Skeletal muscle tissue (tissue), 4 donors: ENCODE measurements around the gene AMD1. TPM values are rescaled to one million over a fixed set of nuclear protein-coding genes. Genes with fewer than 3 reads are reported as not detected.

Source experiments
- H3K27ac ChIP-seq: one replicate; pipeline ENCODE4 v1.7.0; 2013; ENCODE audit warnings: mild to moderate bottlenecking, low read depth, low read length, inconsistent platforms
- H3K27me3 ChIP-seq, 3 donors: one replicate each; pipeline ENCODE4 v1.7.0; 2013; ENCODE audit warnings: low read length in 3 of 3; ENCODE audit not compliant: control insufficient read depth in 3 of 3, insufficient read depth in 3 of 3
- H3K36me3 ChIP-seq, 3 donors: one replicate each; pipeline ENCODE4 v1.7.0; 2013; ENCODE audit warnings: low read length in 3 of 3; ENCODE audit not compliant: control insufficient read depth in 3 of 3, insufficient read depth in 3 of 3
- H3K4me1 ChIP-seq, 3 donors: one replicate each; pipeline ENCODE4 v1.7.0; 2013; ENCODE audit warnings: low read length in 3 of 3, mild to moderate bottlenecking in 3 of 3; ENCODE audit not compliant: control insufficient read depth in 3 of 3, insufficient read depth in 3 of 3
- H3K4me3 ChIP-seq, 3 donors: one replicate each; pipeline ENCODE4 v1.7.0; 2013; ENCODE audit warnings: low read length in 3 of 3
- H3K9ac ChIP-seq, 3 donors: one replicate each; pipeline ENCODE4 v1.7.0; 2013; ENCODE audit warnings: low read length in 3 of 3, mild to moderate bottlenecking in 3 of 3, moderate library complexity in 2 of 3, low read depth in 1 of 3
- H3K9me3 ChIP-seq, 3 donors: one replicate each; pipeline ENCODE4 v1.7.0; 2013; ENCODE audit warnings: low read length in 3 of 3; ENCODE audit not compliant: control insufficient read depth in 3 of 3
- total RNA-seq: library from RNA; depleted of rRNA; stranded (reverse); fragments of >200 nt; gene quantifications from one replicate; pipeline ENCODE4 v1.2.3, GENCODE V29; 2014
- donor health status: Osteomylitis.

The AMD1 gene
- total RNA-seq, 1 donor from 2014 or later = 45.9 TPM

DNA sequence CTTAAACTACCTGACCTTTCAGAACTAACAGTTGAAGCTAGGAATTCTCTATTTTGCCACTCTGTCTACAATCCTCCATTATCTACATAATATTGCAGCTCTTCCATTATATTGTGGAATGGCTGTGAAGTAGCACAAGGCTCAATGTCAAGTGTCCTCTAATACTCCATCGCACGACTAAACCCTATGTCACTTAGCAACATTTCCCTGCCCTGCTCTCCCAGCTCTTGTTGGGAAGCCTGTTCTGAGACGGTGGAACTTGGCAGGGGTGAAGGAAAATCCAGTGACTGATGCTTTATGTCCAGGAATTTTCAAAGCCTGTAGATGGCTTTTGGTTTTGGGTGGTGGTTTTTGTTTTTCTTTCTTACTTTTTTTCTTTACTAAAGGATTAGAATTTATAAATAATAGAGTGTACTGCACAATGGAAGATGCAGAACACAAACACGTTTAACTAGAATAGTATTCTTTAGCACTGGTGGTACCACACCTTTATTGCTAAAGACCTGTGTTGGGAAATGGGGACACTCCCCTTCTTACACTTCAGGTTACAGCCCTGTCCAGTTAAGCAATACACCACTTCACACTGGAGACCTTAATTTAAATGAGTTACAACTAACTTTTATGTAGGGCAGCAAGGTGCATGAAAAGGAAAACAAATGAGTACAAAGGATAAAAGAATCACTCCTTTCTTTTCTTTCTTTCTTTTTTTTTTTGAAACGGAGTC is 20.7 kb upstream of the AMD1 start:
- no peak overlapping the region for H3K27ac ChIP-seq
- no peaks in the 10 kb centered on the region for H3K36me3 ChIP-seq
- H3K9ac ChIP-seq = no peak overlapping the region
- no peaks in the 10 kb centered on the region for H3K27me3 ChIP-seq
- H3K9me3 ChIP-seq = no peaks in the 10 kb centered on the region
- H3K4me3 ChIP-seq = no peak overlapping the region
- H3K4me1 ChIP-seq = no peaks in the 10 kb centered on the region

DNA sequence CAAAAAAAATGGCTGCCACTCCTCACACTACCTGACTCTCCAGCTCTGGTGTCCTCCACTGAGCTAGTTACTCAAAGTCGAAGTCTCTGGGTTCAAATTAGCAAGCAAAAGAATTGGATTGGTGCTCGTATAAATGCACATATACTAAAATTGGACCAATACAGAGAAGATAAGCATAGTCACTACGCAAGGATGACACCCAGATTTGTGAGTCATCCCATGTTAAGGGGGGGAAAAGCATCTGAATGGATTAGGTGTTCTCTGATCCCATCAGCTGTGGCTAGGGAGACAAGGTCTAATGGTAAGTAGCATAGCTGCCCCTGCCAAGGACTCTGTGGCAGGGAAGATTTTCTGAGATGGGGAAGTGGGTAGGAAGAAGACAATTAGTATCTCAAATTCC is 18.3 kb upstream of the AMD1 start:
- no peak overlapping the region for H3K9ac ChIP-seq
- H3K4me3 ChIP-seq = no peak overlapping the region
- no peaks in the 10 kb centered on the region for H3K9me3 ChIP-seq
- no peak overlapping the region for H3K27ac ChIP-seq
- no peaks in the 10 kb centered on the region for H3K4me1 ChIP-seq
- H3K27me3 ChIP-seq = no peaks in the 10 kb centered on the region
- no peaks in the 10 kb centered on the region for H3K36me3 ChIP-seq

DNA sequence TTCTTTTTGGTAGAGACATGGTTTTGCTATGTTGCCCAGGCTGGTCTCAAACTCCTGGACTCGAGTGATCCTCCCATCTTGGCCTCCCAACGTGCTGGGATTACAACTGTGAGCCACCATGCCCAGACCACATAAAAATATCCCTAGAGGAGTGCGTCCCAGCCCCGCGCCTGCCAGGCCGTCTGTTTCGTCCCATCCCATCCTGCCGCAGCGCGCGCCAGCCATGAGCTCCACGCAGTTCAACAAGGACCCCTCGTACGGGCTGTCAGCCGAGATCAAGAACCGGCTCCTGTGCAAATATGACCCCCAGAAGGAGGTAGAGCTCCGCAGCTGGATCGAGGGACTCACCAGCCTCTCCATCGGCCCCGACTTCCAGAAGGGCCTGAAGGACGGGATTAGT is 16.6 kb upstream of the AMD1 start:
- H3K4me1 ChIP-seq = no peaks in the 10 kb centered on the region
- no peak overlapping the region for H3K9ac ChIP-seq
- H3K9me3 ChIP-seq = no peaks in the 10 kb centered on the region
- no peaks in the 10 kb centered on the region for H3K27me3 ChIP-seq
- no peak overlapping the region for H3K4me3 ChIP-seq
- H3K36me3 ChIP-seq = no peaks in the 10 kb centered on the region
- H3K27ac ChIP-seq = no peak overlapping the region

DNA sequence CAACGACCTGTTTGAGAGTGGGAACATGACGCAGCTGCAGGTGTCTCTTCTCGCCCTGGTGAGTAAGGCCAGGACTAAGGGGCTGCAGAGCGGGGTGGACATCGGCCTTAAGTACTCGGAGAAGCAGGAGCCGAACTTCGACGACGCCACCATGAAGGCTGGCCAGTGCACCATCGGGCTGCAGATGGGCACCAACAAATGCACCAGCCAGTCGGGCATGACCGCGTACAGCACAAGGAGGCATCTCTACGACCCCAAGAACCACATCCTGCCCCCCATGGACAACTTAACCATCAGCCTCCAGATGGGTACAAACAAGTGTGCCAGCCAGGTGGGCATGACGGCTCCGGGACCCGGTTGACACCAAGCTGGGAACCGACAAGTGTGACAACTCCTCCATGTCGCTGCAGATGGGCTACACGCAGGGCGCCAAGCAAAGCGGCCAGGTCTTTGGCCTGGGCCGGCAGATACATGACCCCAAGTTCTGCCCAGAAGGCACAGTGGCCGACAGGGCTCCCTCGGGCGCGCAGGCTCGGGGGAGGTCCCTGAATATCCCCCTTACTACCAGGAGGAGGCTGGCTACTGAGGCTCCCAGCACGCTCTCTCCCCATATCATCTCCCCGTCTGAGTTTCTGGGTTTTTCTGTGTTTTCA is 15.9 kb upstream of the AMD1 start:
- no peaks in the 10 kb centered on the region for H3K27me3 ChIP-seq
- no peaks in the 10 kb centered on the region for H3K36me3 ChIP-seq
- H3K9me3 ChIP-seq = no peaks in the 10 kb centered on the region
- H3K4me1 ChIP-seq = no peaks in the 10 kb centered on the region
- no peak overlapping the region for H3K4me3 ChIP-seq
- H3K27ac ChIP-seq = no peak overlapping the region
- no peak overlapping the region for H3K9ac ChIP-seq

DNA sequence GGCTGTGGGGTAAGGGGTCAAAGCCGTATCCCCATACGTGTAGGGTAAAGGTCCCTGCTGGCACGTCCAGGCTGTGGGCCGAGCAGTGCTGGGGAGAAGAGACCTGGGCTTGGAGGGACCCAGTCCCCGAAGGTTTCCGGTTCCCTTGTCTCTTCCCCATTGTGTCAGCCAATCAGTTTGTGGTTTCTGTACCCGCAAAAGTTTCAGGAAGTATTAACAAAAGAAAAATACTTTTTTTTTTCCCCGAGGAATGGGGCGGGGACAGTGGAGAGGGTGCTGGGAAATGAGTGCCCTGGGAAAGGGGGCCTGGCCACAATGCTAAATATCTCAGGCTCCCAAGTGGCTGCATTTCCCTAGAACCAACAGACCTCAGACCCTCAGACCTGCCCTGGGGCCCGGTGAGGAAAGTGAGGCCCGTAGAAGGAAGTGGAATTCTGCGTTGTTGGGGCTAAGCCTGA is 15.2 kb upstream of the AMD1 start:
- H3K36me3 ChIP-seq = no peaks in the 10 kb centered on the region
- no peaks in the 10 kb centered on the region for H3K9me3 ChIP-seq
- no peak overlapping the region for H3K9ac ChIP-seq
- H3K4me1 ChIP-seq = no peaks in the 10 kb centered on the region
- H3K27ac ChIP-seq = no peak overlapping the region
- no peak overlapping the region for H3K4me3 ChIP-seq
- no peaks in the 10 kb centered on the region for H3K27me3 ChIP-seq

- Histone ChIP-seq H3K4me3 (no peak overlapping the region), H3K4me1 (no peaks in the 10 kb centered on the region), H3K9ac (no peak overlapping the region), H3K36me3 (no peaks in the 10 kb centered on the region), H3K27ac (no peak overlapping the region), H3K9me3 (no peaks in the 10 kb centered on the region), H3K27me3 (no peaks in the 10 kb centered on the region)
Measured at GRCh38 chr6:110864824-110865223, 9.8 kb upstream of the AMD1 start.

DNA sequence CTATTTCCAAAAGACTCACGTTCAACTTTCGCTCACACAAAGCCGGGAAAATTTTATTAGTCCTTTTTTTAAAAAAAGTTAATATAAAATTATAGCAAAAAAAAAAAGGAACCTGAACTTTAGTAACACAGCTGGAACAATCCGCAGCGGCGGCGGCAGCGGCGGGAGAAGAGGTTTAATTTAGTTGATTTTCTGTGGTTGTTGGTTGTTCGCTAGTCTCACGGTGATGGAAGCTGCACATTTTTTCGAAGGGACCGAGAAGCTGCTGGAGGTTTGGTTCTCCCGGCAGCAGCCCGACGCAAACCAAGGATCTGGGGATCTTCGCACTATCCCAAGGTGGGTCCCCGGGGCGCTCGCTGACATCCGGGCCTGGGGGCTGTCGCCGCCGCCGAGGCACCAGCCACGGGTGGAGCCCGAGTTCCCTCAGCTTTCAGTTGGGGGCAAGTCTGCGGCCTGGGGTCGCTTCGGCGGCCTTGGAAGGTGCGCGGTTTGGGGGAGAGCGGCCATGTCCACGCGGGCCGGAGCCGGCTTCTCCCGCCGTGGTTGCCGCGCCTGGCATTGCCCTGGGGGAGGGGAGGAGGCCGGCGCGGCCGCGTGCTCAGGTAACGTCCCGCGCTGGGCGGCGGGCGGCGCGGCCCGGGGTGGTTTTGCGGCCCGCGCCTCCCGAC is 429 bp downstream of the AMD1 start:
- Histone ChIP-seq H3K9me3 (no peaks in the 10 kb centered on the region), H3K36me3 (no peaks in the 10 kb centered on the region), H3K9ac (peak overlapping the region; percentile 96 to 98 (median 96)), H3K4me3 (peak overlapping the region; percentile 88 to 95 (median 93)), H3K4me1 (peaks cover 27 to 38% (median 28%) of the 10 kb centered on the region in 3 donors), H3K27ac (peak overlapping the region; percentile 98), H3K27me3 (no peaks in the 10 kb centered on the region)

- H3K9me3 ChIP-seq = no peaks in the 10 kb centered on the region
- no peaks in the 10 kb centered on the region for H3K36me3 ChIP-seq
- peak overlapping the region; percentile 98 for H3K27ac ChIP-seq
- peak overlapping the region; percentile 96 to 98 (median 96) for H3K9ac ChIP-seq
- H3K4me1 ChIP-seq = peaks cover 28 to 41% (median 29%) of the 10 kb centered on the region in 3 donors
- H3K4me3 ChIP-seq = peak overlapping the region; percentile 88 to 95 (median 93)
- H3K27me3 ChIP-seq = no peaks in the 10 kb centered on the region
Measured at GRCh38 chr6:110875548-110876169, 1.1 kb downstream of the AMD1 start.

GRCh38 chr6:110876170-110876773 is 1.7 kb downstream of the AMD1 start:
- peak overlapping the region; percentile 98 for H3K27ac ChIP-seq
- no peaks in the 10 kb centered on the region for H3K27me3 ChIP-seq
- peaks cover 28 to 44% (median 29%) of the 10 kb centered on the region in 3 donors for H3K4me1 ChIP-seq
- no peaks in the 10 kb centered on the region for H3K9me3 ChIP-seq
- H3K36me3 ChIP-seq = no peaks in the 10 kb centered on the region
- H3K9ac ChIP-seq = peak overlapping the region; percentile 96 to 98 (median 96)
- H3K4me3 ChIP-seq = peak overlapping the region; percentile 88 to 95 (median 93)
